Spinal cord (tissue), 10 donors: ENCODE data around the gene DAGLB. TPM values are rescaled to one million over a fixed set of nuclear protein-coding genes. Genes with fewer than 3 reads are reported as not detected.
A peak's percentile ranks its signal among the peaks of the same experiment; 100 is the strongest.

ENCODE experiments used
- DNase-seq, 6 donors: peaks; one replicate each; pipeline versions ENCODE4 v3.0.0 to v3.0.0-alpha.2; 2013 to 2015; ENCODE audit warnings: low spot score in 6 of 6, low read depth in 4 of 6
- H3K27ac ChIP-seq: one replicate; pipeline ENCODE4 v1.5.1; 2013; ENCODE audit warnings: low read depth, low read length, control low read depth
- H3K27me3 ChIP-seq: one replicate; pipeline ENCODE4 v1.6.1; 2013; ENCODE audit warnings: low read length; ENCODE audit not compliant: control insufficient read depth, insufficient read depth
- H3K36me3 ChIP-seq: one replicate; pipeline ENCODE4 v1.6.1; 2013; ENCODE audit warnings: low read length; ENCODE audit not compliant: control insufficient read depth, insufficient read depth
- H3K4me1 ChIP-seq: one replicate; pipeline ENCODE4 v1.6.1; 2013; ENCODE audit warnings: low read length; ENCODE audit not compliant: control insufficient read depth, insufficient read depth
- H3K4me3 ChIP-seq: one replicate; pipeline ENCODE4 v1.5.1; 2013; ENCODE audit warnings: low read depth, low read length, control low read depth
- H3K9me3 ChIP-seq: one replicate; pipeline ENCODE4 v1.6.1; 2013; ENCODE audit warnings: low read length; ENCODE audit not compliant: control insufficient read depth, insufficient read depth
- WGBS: methylation state at CpG from one replicate; pipeline ENCODE4 v1.1.5; 2013; ENCODE audit warnings: missing lambda C conversion rate; ENCODE audit not compliant: insufficient coverage; 5-methylcytosine and 5-hydroxymethylcytosine counted together
- long read RNA-seq, 4 donors: transcript quantifications; one replicate each; lab custom pipeline, GENCODE V29; 2026
- polyA plus RNA-seq, 2 donors: library from polyadenylated mRNA; unstranded; fragments of 120-200 nt; gene quantifications; one replicate each; pipeline ENCODE4 v1.2.1, GENCODE V29; 2013; ENCODE audit not compliant: insufficient read length in 2 of 2
- total RNA-seq, 2 donors: library from RNA; depleted of rRNA in 1 of 2; stranded (reverse); fragments of 120-200 nt in 1 of 2; fragments of >200 nt in 1 of 2; gene quantifications; one replicate each; pipeline versions ENCODE4 v1.2.3 to v1.2.4, GENCODE V29; 2013 to 2014
- donor health status: healthy.

The DAGLB gene, protein sequence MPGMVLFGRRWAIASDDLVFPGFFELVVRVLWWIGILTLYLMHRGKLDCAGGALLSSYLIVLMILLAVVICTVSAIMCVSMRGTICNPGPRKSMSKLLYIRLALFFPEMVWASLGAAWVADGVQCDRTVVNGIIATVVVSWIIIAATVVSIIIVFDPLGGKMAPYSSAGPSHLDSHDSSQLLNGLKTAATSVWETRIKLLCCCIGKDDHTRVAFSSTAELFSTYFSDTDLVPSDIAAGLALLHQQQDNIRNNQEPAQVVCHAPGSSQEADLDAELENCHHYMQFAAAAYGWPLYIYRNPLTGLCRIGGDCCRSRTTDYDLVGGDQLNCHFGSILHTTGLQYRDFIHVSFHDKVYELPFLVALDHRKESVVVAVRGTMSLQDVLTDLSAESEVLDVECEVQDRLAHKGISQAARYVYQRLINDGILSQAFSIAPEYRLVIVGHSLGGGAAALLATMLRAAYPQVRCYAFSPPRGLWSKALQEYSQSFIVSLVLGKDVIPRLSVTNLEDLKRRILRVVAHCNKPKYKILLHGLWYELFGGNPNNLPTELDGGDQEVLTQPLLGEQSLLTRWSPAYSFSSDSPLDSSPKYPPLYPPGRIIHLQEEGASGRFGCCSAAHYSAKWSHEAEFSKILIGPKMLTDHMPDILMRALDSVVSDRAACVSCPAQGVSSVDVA
- total RNA-seq (10 to 100 TPM; 16.4 to 17.3 TPM), polyA plus RNA-seq (10 to 100 TPM; 17.2 to 21.9 TPM)
- long read RNA-seq, donor 1, transcript DAGLB-201 (15 exons, 2,897 nt), result major isoform, 6 of 7 reads
- long read RNA-seq, donor 1, partial matches to known transcripts, result 0 of 7 reads
- long read RNA-seq, donor 1, other reads (novel, unspliced or antisense), result 0 of 7 reads
- long read RNA-seq, donor 2, partial matches to known transcripts, result 7 of 8 reads
- long read RNA-seq, donor 2, other reads (novel, unspliced or antisense), result 0 of 8 reads
- long read RNA-seq, donor 3, partial matches to known transcripts, result 0 of 2 reads
- long read RNA-seq, donor 3, other reads (novel, unspliced or antisense), result 0 of 2 reads
- long read RNA-seq, donor 4, partial matches to known transcripts, result 0 of 2 reads
- long read RNA-seq, donor 4, other reads (novel, unspliced or antisense), result 0 of 2 reads

DNA sequence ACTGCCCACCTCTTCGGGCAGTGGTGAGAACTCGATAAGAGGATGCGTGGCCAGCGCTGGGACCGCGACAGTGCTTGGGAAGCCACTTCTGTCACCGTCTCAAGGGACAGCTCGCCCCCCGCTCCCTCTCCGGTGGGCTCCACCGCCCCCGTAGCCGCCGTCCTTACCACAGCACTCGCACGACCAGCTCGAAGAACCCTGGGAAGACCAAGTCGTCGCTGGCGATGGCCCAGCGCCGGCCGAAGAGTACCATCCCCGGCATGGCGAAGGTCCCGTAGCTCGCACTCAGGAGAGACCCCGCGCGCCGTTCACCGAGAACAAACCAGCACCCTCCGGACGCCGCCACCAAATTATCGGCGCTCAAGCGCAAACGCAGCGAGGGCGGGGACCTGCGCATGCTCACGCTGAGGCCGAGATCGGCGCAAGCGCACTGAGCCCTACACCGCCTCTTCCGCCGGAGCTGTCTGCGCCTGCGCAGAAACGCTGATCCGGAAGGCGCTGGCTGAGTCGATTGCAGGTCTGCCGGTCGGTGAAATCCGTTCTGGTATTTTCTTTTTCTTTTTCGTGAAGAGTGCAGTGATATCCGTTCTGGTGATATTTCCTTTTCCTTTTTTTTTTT, at the start of gene DAGLB:
DAGLB (minus strand) TSS at position 374 of the 619 bp plus-strand sequence; CDS start at position 262, 112 bp downstream.
- peak; percentile 89 to 98 (median 90) for DNase-seq
- Histone ChIP-seq H3K27ac (peak within 1 kb of the TSS; percentile 87), H3K27me3 (no peaks in the 10 kb centered on the region), H3K36me3 (peaks cover 22% of the 10 kb centered on the region), H3K9me3 (no peaks in the 10 kb centered on the region), H3K4me3 (peak within 1 kb of the TSS; percentile 82), H3K4me1 (peaks cover 18% of the 10 kb centered on the region)
- WGBS, result under 1% methylated on average over 59 of the region's 61 CpGs

DNA sequence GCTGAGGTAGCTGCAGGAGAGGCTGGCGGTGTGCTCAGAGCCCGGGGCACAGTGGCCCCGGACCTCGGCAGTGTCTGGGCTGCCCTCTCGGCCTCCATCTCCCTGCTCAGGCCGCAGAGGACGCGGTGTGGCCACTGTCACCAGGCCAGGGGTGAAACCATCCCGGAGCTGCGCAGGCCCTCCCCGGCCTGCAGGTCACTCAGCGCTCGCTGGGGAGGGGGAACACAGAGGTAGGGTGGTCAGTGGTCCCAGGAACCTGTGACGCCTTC, 49.8 kb upstream of the DAGLB start:
- 98% methylated on average over 8 of the region's 14 CpGs for WGBS
- no peaks in the 10 kb centered on the region for H3K27me3 ChIP-seq
- peaks cover under 1% of the 10 kb centered on the region for H3K4me1 ChIP-seq

DNA sequence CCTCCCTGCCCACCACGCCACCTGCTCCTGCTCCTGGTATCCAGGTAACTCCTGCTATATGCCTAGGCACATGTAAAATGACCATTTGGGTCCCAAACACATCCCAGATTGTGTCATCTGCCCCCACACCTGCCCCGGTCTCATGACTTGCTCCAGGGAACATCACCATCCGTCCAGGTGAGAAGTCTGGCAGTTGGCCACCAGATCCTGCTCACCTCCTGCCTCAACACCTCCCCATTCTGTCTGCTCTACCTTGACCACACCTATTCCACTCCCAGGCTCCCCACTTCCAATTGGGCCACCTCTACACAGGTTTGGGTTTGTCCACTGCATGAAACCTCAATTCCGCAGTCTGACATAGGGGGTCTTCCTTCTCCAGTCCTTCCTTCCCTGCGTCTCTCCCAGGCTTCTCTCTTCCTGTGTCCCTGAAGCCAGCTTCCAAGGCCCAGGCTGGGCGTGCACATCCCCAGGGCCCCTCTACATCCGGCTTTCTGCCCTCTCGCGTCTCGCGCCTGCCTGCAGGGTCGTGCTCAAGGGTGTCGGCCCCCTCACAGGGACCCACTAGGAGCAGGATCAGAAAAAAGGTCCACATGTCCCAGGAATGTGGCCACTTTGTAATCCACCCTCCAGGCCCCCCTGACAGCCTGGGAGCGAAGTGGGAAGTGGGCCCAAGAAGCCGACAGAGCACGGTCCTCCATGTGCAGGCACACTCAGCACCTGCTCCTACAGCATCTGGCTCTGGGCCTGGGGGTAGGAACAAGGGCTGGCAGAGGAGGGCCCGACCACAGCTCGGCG, 49.3 kb upstream of the DAGLB start:
- Histone ChIP-seq H3K27ac (no peak overlapping the region), H3K27me3 (no peaks in the 10 kb centered on the region), H3K4me1 (no peaks in the 10 kb centered on the region), H3K4me3 (no peak overlapping the region), H3K36me3 (peaks cover 8% of the 10 kb centered on the region), H3K9me3 (no peaks in the 10 kb centered on the region)
- DNase-seq, result no peak
- WGBS, result 75% methylated on average over 19 of the region's 19 CpGs

More for the DNA sequence above, 49.8 kb upstream of the DAGLB start:
- Histone ChIP-seq H3K27ac (no peak overlapping the region), H3K36me3 (peaks cover 8% of the 10 kb centered on the region), H3K9me3 (no peaks in the 10 kb centered on the region), H3K4me3 (no peak overlapping the region)
- no peak for DNase-seq

DNA sequence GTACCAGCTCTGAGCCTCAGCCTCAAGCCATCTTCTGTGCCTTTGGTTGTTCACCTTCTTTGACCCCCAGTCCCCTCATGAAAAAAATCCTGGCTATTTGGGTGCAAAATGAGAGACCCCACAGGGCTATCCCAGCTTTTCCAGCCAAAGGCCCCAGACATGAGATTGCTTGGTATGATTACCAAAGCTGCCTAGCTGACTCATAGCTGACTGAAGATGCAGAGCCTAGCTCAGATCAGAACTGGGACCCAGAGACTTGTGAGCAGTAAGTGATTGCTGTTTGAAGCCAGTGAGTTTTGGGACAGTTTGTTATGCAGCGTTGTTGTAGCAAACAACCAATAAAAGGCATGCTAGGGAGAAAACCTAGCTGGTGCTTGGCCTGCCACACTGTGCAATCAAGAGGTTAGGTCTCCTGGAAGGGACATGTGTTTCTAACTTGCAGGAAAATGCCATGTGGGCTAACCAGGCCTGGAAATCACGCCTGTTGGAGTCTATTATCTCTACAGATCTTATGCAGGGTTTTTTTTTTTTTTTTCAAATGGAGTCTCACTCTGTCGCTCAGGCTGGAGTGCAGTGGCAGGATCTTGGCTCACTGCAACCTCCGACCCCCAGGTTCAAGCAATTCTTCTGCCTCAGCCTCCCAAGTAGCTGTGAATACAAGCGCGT, 48.0 kb upstream of the DAGLB start:
- Histone ChIP-seq H3K27ac (no peak overlapping the region), H3K27me3 (peaks cover 2% of the 10 kb centered on the region), H3K9me3 (no peaks in the 10 kb centered on the region)

DNA sequence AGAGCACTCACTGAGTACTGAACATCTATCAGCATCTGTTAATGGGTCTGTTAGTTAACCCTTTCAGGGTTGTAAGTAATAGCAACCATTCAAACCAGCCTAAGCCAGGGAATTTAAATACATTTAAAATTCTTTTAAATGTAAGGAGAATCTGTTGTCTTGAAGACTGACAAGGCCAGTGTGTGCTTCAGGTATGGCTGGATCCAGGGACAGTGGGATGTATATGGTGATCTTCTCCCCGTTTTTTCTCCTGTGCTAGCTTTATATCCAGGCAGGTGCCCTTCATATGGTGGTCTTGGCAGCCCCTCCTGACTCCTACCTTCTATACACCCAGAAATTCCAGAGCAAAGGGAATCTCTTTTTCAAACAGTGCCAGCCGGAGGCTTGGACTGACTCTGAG, 46.6 kb upstream of the DAGLB start:
- H3K9me3 ChIP-seq, result peaks cover 3% of the 10 kb centered on the region

More for the DNA sequence above, 48.0 kb upstream of the DAGLB start:
- DNase-seq, result no peak
- 84% methylated on average over 3 of the region's 6 CpGs for WGBS
- Histone ChIP-seq H3K36me3 (peaks cover 8% of the 10 kb centered on the region), H3K4me1 (no peaks in the 10 kb centered on the region), H3K4me3 (no peak overlapping the region)

DNA sequence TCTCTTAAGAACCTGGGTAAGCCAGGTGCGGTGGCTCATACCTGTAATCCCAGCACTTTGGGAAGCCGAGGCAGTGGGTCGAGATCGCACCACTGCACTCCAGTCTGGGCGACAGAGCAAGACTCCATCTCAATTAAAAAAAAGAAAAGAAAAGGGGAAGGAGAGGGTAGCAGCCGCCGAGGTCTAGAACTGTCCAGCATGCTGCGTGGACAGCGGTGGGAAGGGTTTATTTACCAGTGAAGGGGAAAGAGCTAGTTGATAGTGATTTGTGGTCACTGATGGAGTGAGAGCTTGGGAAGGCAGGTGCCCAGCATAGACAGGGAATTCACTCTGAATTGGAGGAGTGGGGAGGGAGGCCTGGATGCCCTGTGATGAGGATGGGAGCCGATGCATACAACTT, 43.4 kb upstream of the DAGLB start:
- Histone ChIP-seq H3K27ac (no peak overlapping the region), H3K36me3 (no peaks in the 10 kb centered on the region), H3K4me1 (no peaks in the 10 kb centered on the region), H3K9me3 (peaks cover 3% of the 10 kb centered on the region), H3K4me3 (no peak overlapping the region), H3K27me3 (peaks cover 2% of the 10 kb centered on the region)
- no peak for DNase-seq
- WGBS, result 77% methylated on average over 5 of the region's 10 CpGs

More for the DNA sequence above, 46.6 kb upstream of the DAGLB start:
- no peak for DNase-seq
- H3K27ac ChIP-seq, result no peak overlapping the region
- H3K36me3 ChIP-seq, result peaks cover 8% of the 10 kb centered on the region
- peaks cover 2% of the 10 kb centered on the region for H3K27me3 ChIP-seq
- no CpG with 5 or more reads among the region's 2 CpGs for WGBS
- H3K4me1 ChIP-seq, result no peaks in the 10 kb centered on the region
- H3K4me3 ChIP-seq, result no peak overlapping the region

DNA sequence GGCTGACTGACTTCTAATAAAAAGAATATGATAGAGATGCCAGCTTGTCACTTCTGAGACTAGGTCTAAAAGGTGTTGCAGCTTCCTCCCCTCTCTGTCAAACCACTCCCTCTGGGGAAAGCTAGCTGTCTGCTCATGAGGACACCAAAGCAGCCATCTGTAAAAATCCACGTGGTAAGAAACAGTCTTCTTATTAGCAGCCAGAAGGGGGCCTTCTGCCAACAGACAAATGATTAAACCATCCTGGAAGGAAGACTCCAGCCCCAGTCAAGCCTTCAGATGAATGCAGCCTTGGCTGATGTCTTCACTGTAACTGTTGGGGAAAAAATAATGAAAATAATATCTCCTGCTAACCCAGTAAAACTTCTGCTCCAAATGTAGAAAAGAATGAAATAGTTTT, 41.9 kb upstream of the DAGLB start:
- 29% methylated on average over 1 of the region's 1 CpG for WGBS
- Histone ChIP-seq H3K27me3 (peaks cover 2% of the 10 kb centered on the region), H3K4me3 (no peak overlapping the region), H3K36me3 (no peaks in the 10 kb centered on the region), H3K27ac (no peak overlapping the region), H3K9me3 (peaks cover 3% of the 10 kb centered on the region), H3K4me1 (peaks cover under 1% of the 10 kb centered on the region)
- DNase-seq, result no peak

DNA sequence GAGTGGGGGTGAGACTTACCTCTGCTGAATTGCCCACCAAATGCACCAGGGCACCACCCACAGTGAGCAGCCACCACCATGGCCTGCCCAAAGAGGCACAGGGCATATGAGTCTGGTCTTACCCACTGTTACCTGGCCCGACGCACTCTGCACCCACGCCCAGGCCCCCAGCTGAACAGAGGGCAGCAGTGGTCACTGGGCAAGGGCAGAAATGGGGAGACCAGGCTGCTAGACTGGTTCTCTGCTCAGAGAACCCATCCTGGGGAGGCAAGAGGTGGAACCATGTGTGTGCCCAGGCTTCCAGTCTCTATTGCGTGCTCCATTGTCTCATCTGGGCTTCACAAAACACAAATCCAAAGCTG, 39.4 kb upstream of the DAGLB start:
- DNase-seq, result no peak
- Histone ChIP-seq H3K4me3 (no peak overlapping the region), H3K4me1 (peaks cover 13% of the 10 kb centered on the region), H3K36me3 (no peaks in the 10 kb centered on the region), H3K27ac (no peak overlapping the region), H3K9me3 (peaks cover 3% of the 10 kb centered on the region), H3K27me3 (peaks cover 2% of the 10 kb centered on the region)
- 100% methylated on average over 4 of the region's 4 CpGs for WGBS
